Neuron (in vitro differentiated cells): ENCODE results near the gene PISD.
"Not testable (repeated sequence)": the region's sequence is repeated elsewhere in the genome, so short reads cannot be mapped to it uniquely, and the experiment has no call there.

Source experiments
- H2AFZ ChIP-seq: one replicate; pipeline ENCODE4 v1.6.1; 2013; ENCODE audit warnings: low read depth, mild to moderate bottlenecking, inconsistent platforms, low read length, moderate library complexity
- H3K27me3 ChIP-seq: one replicate; pipeline ENCODE4 v1.6.1; 2013; ENCODE audit warnings: low read length; ENCODE audit not compliant: insufficient read depth
- H3K36me3 ChIP-seq: one replicate; pipeline ENCODE4 v1.6.1; 2013; ENCODE audit warnings: low read length; ENCODE audit not compliant: insufficient read depth
- H3K4me1 ChIP-seq: one replicate; pipeline ENCODE4 v1.6.1; 2013; ENCODE audit warnings: low read length; ENCODE audit not compliant: insufficient read depth
- H3K4me3 ChIP-seq: 2 replicates; pipeline ENCODE4 v1.5.1; 2013; ENCODE audit warnings: mild to moderate bottlenecking, low read length, moderate library complexity
- H3K9me3 ChIP-seq: one replicate; pipeline ENCODE4 v1.6.1; 2013; ENCODE audit warnings: low read length

Gene PISD

DNA sequence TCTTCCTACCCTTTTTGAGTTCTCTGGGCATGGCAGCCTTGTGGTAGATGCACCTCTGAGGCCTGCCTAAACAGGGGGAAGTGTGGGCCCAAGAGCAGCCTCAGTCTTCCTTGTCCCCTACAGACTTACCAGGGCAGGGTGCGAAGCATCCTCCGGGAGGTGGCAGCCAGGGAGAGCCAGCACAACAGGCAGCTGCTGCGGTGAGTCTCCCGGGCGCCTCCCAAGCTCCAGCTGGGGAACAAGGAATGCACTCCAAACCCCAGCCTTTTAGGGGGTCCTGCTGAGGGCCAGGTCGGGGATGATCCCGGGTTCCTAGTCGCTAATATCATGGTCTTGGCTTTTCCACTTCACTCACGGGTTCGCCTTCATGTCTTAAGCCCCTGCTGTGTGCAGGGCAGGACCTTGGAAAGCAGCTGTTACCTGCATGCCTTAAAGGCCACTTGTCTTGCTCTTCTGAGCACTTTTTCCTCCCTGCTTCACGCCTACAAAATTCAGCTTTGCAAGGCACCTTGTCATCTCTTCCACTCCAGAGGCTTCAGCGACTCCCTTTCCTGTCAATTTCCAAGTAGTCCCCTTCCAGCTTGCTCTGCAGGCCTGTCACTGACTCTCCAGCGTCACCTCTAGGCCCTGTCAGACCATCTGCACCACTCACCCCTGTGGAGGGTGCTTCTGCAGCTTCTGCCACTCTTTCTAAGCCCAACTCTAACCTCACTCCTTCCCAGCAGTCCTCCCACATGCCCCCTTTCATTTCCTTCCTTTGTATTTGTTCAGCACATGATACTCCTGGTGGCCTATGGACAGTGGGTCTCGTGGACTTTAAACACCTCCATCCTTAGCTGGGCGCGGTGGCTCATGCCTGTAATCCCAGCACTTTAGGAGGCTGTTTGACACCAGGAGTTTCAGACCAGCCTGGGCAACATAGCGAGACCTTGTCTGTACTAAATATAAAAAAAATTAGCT is 57.0 kb downstream of the PISD start:
- Histone ChIP-seq H3K27me3 (no peaks in the 10 kb centered on the region), H3K4me1 (no peaks in the 10 kb centered on the region), H3K36me3 (peaks cover 13% of the 10 kb centered on the region), H2AFZ (no peak overlapping the region), H3K9me3 (no peaks in the 10 kb centered on the region), H3K4me3 (no peak overlapping the region)

DNA sequence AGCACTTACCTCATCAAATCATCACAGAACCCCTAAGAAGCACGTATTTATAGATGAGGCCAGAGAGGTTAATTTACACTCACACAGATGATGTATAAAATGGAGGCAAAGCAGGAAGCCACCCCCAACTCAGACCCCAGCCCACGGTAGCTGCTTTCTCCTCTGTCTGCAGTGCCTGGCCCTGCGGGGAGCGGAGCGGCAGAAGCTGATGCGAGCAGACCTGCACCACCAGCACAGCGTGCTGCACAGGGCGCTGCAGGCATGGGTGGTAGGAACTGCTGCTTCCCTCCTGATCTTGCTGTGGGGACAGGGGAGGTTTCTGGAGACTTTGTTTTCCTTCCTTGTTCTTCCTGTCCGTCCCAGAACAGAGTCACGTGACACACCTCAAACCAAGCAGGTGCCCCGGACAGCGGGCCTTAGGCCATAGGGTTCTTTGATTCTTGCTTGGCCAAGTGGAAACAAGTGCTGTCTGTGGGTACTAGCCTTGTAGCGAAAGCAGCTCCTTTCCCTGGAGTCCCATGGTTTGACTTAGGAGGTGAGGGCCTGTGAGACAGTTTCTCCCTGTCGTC is 57.8 kb downstream of the PISD start:
- Histone ChIP-seq H2AFZ (no peak overlapping the region), H3K4me3 (no peak overlapping the region), H3K9me3 (no peaks in the 10 kb centered on the region), H3K36me3 (peaks cover 13% of the 10 kb centered on the region), H3K4me1 (no peaks in the 10 kb centered on the region), H3K27me3 (no peaks in the 10 kb centered on the region)

DNA sequence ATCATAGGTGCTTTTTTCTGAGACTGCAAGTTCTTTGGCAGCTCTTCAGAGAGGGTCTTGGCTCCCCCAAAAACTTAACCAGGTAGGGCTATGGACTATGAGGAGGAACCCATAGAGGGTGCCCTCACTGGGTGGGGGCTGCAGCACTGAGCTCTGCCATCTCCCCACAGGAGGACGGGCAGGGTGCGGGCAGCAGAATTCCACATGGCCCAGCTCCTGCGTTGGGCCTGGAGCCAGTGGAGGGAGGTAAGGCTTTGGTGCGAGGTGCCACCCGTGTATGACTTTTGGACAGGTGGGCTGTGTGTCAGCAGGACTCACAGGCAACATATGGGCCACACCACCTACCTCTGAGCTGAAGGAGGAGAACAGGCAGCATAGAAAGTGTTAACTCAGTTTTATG is 58.4 kb downstream of the PISD start:
- Histone ChIP-seq H2AFZ (no peak overlapping the region), H3K4me3 (no peak overlapping the region), H3K36me3 (peaks cover 13% of the 10 kb centered on the region), H3K27me3 (no peaks in the 10 kb centered on the region), H3K9me3 (no peaks in the 10 kb centered on the region), H3K4me1 (no peaks in the 10 kb centered on the region)

DNA sequence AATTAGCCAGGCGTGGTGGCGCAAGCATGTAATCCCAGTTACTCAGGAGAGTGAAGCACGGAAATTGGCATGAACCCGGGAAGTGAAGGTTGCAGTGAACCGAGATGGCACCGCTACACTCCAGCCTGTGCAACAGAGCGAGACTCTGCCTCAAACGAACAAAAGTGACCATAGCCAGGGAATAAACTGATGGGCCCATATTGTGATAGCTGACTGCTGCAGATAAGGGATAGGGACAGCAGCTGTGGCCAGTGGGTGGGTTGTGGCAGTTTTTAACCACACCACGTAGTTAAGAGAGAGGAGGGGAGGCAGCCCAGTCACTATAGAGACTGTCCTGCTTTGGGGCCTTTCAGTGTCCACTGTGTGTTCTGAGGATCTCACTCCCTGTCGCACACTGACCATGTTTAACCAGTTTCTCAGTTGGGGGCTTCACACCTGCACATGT is 58.9 kb downstream of the PISD start:
- Histone ChIP-seq H3K4me1 (no peaks in the 10 kb centered on the region), H2AFZ (no peak overlapping the region), H3K36me3 (peaks cover 13% of the 10 kb centered on the region), H3K27me3 (no peaks in the 10 kb centered on the region), H3K9me3 (no peaks in the 10 kb centered on the region), H3K4me3 (no peak overlapping the region)

DNA sequence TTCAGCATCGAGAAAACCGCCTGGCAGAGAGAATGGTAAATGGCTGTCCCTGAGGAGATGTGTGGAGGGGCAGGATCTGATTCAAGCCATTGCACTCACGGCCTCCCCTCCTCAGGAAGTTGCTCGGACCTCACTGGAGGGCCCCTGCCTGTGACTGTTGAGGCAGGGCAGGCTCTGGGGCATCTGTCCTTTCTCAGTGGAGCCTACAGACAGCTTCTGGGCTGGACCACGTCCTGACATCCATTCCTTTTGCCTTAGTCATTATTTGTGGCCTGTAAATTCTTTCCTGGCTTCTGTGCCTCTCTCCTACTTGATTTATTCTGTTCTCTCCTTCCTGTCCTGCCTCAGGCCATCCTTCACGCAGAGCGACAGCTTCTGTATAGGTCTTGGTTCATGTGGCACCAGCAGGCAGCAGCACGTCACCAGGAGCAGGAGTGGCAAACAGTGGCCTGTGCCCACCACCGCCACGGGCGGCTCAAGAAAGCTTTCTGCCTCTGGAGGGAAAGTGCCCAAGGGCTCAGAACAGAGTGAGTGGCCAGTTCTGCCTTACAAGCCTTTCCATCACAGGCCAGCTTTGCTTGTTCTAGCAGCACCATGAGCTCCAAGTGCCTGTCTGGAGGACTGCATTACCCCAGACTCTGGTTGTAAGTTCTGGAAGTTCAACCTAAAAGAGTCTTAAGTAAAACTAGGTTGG is 59.6 kb downstream of the PISD start:
- no peaks in the 10 kb centered on the region for H3K4me1 ChIP-seq
- H2AFZ ChIP-seq, result no peak overlapping the region
- H3K4me3 ChIP-seq, result no peak overlapping the region
- no peaks in the 10 kb centered on the region for H3K27me3 ChIP-seq
- no peaks in the 10 kb centered on the region for H3K9me3 ChIP-seq
- H3K36me3 ChIP-seq, result peaks cover 13% of the 10 kb centered on the region

- Histone ChIP-seq H3K9me3 (peaks cover 7% of the 10 kb centered on the region), H2AFZ (no peak overlapping the region), H3K4me1 (no peaks in the 10 kb centered on the region), H3K36me3 (no peaks in the 10 kb centered on the region), H3K27me3 (no peaks in the 10 kb centered on the region), H3K4me3 (no peak overlapping the region)
These were observed 66.7 kb downstream of the PISD start for GRCh38 chr22:31595271-31595670.

DNA sequence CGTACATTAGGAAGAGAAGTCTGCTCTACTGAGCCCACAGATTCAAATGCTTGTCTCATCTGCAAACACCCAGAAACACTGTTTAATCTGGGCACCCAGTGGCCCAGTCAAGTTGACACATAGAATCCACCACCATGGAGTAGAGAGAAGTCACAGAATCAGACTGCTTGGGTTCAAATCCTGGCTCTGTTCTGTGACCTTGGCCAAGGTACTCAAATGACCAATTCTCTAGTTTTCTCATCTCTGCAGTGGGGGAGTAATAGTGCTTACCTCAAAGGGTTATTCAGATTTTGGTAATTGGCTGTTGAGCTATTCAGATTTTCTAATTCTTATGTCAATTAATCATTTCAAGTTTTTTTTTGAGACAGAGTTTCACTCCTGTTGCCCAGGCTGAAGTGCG is 71.9 kb downstream of the PISD start:
- Histone ChIP-seq H3K36me3 (peaks cover 30% of the 10 kb centered on the region), H3K9me3 (peaks cover 11% of the 10 kb centered on the region), H3K4me1 (peaks cover 12% of the 10 kb centered on the region)
- not testable (repeated sequence) for H3K4me3 ChIP-seq, H2AFZ ChIP-seq, H3K27me3 ChIP-seq

- peaks cover 12% of the 10 kb centered on the region for H3K4me1 ChIP-seq
- peaks cover 10% of the 10 kb centered on the region for H3K9me3 ChIP-seq
- H3K36me3 ChIP-seq, result peaks cover 39% of the 10 kb centered on the region
- H3K4me3 ChIP-seq, result no peak overlapping the region
- H2AFZ ChIP-seq, result no peak overlapping the region
- no peaks in the 10 kb centered on the region for H3K27me3 ChIP-seq
These were observed 72.9 kb downstream of the PISD start for GRCh38 chr22:31588970-31589675.

GRCh38 chr22:31586137-31586920 is 75.7 kb downstream of the PISD start:
- peaks cover 43% of the 10 kb centered on the region for H3K36me3 ChIP-seq
- H2AFZ ChIP-seq, result no peak overlapping the region
- no peak overlapping the region for H3K4me3 ChIP-seq
- no peaks in the 10 kb centered on the region for H3K27me3 ChIP-seq
- peaks cover 12% of the 10 kb centered on the region for H3K4me1 ChIP-seq
- H3K9me3 ChIP-seq, result peaks cover 8% of the 10 kb centered on the region

DNA sequence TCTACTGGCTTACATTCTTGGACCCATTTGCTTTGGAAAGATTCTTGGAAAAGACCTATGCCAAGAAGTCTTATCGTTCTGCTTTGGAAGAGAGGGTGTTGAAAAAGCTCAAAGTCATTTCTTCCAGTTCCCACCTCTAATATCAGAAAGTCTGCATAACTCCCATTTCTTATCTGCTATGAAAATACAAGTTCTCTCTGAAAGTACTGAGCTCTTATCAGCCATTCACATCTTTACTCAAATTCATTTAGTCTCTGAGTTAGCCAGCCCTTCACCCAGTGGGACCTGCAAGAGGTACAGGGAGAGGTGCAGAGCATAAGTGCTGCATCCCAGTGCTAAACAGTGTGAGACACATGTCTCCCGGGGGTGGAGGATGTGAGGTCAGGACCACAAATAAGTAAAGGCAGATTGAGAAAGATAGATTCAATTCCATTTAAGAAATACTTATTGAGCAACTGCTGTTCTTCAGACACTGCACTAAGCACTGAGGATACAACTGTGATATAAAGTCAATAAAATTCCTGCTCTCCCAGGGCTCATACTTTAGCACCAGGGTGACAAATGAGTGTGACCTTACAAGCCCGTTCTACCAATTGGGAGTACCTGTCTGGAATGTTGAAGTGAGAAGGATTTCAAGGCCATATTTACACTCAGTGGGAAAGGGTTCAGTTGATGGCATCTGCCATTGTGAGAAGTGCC is 76.7 kb downstream of the PISD start:
- Histone ChIP-seq H3K4me3 (no peak overlapping the region), H3K4me1 (peaks cover 12% of the 10 kb centered on the region), H3K36me3 (peaks cover 43% of the 10 kb centered on the region), H3K27me3 (no peaks in the 10 kb centered on the region), H2AFZ (no peak overlapping the region), H3K9me3 (peaks cover 8% of the 10 kb centered on the region)

- Histone ChIP-seq H3K36me3 (peaks cover 43% of the 10 kb centered on the region), H3K9me3 (peaks cover 8% of the 10 kb centered on the region)
These were observed 77.2 kb downstream of the PISD start for GRCh38 chr22:31584804-31585160.

More at GRCh38 chr22:31584804-31585160, 77.2 kb downstream of the PISD start:
- H3K4me1 ChIP-seq, result peaks cover 12% of the 10 kb centered on the region
- H2AFZ ChIP-seq, result no peak overlapping the region
- no peak overlapping the region for H3K4me3 ChIP-seq
- H3K27me3 ChIP-seq, result no peaks in the 10 kb centered on the region
